SKM-1 treated with dmso at 0.1 percent for 144 hours (cell line): ENCODE results near the gene HDAC4.

Experiments
- DNase-seq: peaks from one replicate; lab custom pipeline; 2025; ENCODE audit not compliant: unreplicated experiment; lab: John Stamatoyannopoulos, UW

Gene HDAC4

DNA sequence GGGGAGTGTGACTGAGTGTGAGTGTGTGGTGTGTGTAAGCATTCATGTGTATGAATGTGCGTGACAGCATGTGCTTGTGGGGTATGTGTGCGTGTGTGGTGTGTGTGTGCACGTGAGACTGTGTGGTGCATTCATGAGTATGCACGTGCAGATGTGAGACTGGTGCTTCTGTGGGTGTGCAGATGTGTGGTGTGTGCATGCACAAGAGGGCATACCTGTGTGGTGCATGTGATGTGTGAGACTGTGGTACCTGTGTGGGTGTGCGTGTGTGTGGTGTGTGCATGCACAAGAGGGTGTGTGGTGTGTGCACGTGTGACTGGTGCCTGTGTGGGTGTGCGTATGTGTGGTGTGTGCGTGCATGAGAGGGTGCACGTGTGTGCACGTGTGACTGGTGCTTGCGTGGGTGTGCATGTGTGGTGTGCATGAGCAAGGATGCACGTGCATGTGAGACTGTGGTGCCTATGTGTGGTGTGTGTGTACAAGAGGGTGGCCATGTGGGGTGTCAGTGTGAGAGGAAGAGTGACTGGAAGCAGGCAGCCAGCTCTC is 339.6 kb downstream of the HDAC4 start:
- DNase-seq = no peak

DNA sequence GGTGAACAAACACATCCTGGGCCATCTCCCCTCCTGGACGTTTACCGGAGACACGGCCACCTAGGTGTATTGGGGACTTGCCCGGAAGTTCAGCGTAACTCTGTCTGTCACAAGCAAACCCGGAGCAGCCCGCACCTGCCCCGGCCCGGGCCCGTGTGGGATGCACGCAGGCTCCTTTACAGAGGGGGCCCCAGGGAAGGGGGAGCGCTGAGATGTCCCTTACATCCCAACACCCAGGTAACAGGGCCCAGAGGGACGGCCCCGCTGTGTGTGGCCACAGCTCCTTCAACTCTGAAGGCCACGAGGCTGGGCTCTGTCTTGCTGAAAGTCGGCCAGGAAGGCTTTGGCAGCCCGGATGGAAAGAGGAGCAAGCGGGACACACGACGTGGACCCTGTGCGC is 340.1 kb downstream of the HDAC4 start:
- no peak for DNase-seq

DNA sequence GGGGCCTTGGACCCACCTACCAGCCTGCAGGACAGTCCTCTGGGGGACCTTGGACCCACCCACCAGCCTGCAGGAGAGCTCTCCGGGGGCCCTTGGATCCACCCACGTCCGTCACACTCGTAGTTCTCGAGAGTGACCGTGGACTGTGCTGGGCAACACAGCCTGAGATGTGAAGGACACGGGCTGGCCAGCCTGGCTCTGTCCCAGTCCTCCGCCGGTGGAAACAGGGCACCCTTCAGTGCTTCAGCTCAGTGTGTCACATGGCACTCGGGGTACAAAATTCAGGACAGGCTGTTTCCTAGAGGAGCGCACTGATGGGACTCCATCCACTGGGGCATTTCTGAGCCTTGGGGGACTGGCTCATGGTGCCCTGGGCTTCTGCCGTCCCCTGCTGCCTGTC is 341.0 kb downstream of the HDAC4 start:
- no peak for DNase-seq

DNA sequence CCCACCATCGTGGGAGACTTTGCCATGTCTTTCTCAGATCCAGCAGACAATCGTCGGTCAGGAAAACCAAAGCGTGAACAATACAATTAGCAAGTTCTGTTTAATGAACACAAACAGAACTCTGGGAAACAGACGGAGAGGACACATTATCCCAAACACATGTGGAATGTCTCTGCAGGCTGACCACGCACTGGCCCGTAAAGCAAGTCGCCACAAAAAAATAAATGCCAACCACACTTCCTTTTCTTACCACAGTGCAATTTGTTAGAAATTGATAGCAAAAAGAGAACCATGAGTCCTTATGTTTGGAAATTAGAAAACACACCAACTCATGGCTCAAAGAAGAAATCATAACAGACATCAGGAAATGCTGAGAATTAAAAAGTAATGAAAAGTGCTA is 342.1 kb downstream of the HDAC4 start:
- DNase-seq = no peak

DNA sequence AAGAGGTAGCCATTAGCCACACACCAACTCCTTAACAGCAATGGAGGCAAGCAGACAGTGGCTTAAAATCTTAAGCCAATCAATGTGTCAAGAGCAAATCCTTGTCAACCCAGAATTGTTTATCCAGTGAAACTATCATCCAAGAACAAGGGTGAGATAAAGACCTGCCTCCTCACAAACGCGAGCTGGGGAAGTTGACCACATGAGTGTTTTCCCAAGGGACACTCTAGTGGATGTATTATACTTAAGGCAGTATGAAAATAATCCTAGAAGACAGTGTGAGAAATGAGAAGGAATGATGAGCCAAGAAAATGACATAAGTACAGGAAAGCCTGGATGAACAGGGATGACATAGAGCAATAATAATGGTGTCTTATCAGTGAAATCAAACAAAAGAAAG is 343.3 kb downstream of the HDAC4 start:
- no peak for DNase-seq

DNA sequence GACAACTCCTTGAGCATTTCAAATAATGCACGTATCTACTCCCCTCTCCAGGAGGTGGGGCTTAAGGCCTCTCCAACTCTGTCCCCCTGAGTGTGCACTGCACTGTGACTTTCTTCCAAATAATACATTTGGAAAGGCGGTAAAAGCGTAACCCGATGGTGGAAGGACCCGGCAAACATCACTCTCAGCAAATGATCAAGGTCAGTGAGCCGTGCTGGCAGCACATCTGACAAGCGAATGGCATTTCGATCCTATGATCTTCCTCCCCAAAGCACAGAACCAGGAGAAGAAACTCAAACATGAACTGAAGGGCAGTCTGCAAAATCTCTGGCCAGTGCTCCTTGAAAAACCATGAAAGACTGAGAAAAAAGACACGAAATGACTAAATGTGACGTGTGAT is 344.2 kb downstream of the HDAC4 start:
- DNase-seq = no peak

- DNase-seq = no peak
Observed at GRCh38 chr2:239055756-239056493, 344.9 kb downstream of the HDAC4 start.

DNA sequence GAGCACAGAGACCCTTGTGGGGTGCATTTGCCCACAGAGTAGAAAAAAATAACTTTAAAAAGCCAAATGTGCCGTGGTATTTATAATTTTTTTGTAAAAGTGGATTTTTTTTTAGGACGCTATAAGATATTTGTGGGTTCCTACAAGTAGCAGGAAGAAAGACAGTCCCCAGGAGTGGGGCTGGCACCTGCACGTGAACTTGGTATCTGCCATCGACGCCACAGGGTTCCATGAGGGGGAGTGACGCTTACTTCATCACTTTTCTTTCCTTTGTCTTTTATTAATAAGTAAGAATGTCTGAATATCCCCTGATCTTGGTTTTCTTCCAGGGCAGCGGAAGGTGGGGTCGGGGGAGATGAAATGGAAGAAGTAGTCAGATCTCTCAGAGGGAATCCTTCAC is 345.9 kb downstream of the HDAC4 start:
- DNase-seq = no peak

DNA sequence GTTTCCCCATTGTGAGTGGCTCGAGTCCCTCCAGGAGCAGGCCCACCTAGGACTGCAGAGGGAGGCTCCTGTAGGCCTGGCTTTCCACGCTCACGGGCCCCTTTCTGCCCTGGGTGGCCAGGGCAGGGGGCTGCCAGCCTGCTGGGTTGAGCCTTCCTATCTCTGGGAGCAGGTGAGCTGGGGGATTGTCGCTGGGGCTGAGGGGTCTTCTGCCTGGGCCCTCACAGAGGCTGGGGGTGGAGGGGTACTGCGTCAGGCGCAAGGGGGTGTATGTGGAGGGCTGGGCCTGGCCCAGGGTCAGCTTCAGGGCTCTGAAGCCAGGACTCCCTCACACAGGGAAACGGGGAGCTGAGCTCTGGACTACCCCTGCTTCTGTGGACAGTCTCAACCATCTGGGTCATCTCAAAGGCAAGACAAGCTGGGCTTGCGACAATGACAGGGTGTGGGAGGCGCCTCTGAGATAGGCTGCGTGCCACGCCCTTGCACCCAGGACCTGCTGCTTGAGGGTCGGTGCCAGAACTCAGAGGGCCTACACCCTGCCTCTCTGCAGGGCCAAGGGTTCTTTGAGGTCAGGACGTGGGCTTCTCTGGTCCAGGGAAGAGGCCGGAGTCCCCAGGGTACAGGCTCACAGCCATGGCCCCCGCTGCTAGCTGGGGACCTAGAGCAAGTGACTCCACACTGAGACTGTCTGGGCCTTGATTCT is 346.9 kb downstream of the HDAC4 start:
- no peak for DNase-seq

DNA sequence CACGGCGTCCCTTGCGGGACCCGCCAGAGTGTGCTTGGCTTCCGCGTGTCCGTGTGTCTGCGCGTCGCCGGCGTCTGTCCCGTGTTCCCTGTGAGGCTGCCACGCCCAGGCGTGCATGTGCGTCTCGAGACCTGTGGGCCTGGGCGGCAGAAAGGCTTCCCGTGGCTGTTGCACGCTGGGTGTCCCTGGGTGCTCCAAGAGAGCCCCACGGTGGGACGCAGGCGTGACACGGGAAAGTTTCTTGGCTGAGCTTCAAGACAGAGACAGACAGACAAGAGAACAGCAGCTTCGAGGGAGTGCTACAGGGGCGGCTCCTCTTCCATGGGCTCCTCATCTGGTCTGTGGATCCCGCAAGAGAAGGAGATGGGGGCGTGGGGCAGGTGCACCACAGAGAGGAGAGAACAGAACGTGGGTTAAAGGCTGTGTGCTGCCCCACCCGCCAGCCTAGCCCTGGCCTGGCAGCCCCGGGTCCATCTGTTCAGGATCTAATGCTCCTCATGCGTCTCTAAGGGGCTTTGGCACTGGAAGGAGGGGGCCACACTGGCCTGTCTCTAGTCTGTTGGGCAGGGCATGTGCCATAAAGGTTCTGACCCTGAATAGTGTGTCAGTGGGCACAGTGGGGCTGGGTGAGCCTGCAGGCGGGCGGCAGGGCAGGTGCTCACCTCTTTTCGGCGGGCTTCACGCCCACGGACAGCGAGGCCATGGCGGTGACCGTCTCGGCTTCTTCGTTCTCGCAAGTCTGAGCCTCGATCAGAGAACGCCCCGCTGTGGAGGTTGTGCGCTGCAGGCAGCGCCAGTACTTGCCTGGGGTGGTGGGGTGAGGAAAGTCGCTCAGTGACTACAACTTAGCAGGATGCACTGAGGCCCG is 347.8 kb downstream of the HDAC4 start:
- no peak for DNase-seq

DNA sequence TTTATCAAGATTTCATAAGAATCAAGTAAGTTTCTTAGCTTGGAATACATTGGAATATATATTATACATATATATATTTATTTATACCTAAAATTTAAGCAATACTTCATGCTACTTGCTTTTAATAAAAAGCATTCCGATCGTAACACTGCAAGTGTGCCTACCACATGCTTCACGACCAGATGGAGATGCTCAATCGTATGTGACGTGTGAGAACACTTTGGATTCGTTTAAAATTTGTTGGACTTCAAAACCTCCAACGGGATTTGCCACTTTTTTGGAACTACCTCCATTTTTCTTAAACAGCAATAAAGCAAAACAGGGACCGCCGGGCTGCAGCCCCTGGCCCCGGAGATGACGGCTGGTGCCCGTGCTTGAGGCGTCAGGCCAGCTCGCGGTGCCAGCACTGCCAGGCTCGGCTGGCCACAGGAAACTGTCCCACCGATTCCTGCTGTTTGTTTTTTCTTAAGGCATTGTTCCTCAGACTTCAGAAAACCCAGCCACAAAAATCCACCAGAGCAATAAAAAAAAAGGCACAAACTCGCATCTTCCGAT is 348.9 kb downstream of the HDAC4 start:
- DNase-seq = no peak

GRCh38 chr2:239050252-239050649 is 350.6 kb downstream of the HDAC4 start:
- no peak for DNase-seq

DNA sequence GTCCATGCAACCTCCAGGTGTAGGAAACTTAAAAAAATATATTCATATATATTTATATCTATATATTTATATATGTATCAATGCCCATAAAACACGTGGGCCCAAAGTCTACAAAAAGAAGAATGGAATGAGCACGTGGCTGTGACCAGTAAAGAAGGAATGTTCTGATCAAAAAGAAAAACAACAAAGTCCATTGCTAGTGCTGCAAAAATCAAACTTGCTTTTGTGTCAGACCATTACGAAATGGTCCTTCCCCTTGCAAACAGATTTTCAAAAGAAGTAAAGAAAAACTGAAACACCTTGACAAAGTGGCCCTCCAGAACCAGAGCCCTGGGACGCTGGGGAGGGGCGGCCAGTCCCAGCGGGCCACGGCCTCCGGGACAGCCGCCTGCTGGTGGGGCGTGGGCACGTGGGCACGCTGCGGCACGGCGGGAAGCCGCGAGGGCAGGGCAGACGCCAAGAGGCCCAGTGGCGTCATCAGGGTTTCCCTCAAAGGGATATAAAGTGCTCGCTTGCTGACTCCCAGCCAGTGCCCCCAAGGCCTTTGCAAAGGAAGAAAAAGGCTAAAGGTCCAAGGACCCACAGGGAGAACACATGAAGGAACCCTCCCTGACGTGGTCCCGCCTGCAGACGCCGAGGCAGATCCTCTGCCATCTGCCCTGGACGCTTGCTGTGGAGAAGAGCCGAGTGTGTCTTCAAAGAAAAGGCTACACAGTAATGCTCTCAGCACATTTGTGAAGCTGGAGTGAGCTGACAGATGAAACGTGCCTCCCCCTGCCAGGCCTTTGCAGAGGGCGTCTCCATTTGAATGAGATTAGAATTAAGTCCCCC is 351.2 kb downstream of the HDAC4 start:
- DNase-seq = no peak

DNA sequence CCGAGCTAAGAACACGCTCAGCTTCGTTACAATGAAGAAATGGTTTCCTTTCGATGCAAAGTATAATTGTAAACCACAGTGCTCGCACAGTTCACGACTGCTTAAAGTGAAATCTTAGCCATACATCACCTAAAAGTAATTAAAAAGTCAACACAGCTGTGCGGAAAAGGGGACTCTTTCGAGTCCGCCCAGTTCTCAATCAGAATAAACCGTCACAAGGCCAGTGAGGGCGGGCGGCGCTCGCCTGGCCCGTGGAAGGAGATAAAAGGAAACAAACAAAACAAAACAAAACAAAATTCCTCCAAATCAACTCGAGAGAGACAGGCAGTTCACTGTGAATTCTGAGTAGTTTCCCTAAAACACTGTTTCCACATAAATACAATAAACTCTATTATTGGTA is 352.1 kb downstream of the HDAC4 start:
- DNase-seq = no peak

DNA sequence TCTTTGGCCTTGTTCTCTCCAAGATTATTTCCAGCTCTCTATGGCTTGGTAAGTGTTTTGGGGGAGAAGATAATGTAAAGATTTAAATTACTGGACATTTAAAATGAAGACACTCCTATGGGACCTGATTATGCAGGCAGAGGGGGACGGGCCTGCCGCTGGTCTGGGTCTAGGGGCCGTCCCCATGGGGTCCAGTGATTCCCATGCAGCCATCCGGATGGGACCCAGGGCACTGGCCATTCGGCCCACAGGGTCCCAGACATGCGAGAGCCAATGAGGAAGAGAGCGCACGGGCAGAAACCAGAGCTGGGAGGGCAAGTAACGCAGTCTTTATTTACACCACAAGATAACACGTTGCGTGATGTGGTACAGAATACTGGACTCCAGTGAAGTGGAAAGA is 353.0 kb downstream of the HDAC4 start:
- DNase-seq = no peak

- DNase-seq = no peak
Observed at GRCh38 chr2:239047420-239047819, 353.4 kb downstream of the HDAC4 start.

GRCh38 chr2:239046822-239047221 is 354.0 kb downstream of the HDAC4 start:
- DNase-seq = no peak

DNA sequence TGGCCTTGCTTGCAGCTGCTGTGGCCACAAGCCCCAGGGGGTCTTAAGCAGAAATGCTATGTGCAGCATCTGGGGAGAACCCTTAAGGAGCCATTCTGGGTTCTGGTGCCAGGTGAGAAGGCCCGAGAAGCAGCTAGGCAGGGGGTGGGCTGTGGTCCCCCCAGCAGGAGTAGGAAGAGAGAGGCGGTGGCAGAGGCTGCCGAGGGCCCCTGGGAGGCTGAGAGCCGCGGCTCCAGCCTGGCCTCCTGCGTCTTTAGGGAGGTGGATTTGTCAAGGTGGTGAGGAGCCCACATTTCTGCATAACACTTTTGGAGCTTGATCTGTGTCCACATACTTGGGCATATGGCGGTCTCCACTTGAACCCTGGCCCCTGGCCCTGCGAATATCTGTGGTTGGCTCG is 356.5 kb downstream of the HDAC4 start:
- DNase-seq = no peak

- no peak for DNase-seq
Observed at GRCh38 chr2:239043326-239043725, 357.5 kb downstream of the HDAC4 start.

DNA sequence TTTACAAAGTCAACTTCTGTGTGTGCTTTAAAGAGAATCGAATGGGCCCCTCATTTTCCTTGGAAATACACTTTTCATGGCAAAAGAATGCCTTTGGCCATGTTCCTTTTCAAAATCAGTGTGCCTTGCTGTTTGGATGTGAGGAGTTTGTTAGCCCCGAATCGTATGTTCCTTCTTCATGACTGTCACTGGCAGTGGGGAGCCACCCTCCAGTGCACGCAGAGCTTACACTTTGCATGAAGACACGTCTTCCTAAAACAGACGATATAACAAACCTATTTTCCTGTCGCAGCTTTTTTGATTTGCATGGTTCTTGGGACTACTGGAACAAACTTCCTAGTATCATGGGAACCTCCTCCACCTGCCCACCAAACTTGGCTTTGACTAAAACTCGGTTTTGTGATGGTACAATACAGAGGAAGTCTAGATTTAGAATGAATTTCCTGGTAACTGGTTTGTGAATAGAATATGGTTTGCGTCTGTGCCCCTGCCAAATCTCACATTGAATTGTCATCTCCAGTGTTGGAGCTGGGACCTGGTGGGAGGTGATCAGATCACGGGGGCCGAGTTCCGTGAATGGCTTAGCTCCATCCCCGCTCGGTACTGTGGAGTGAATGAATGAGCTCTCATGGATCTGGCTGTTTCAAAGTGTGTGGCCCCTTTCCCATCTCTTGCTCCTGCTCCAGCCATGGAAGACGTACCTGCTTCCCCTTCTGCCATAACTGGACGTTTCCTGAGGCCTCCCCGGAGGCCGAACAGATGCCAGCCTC is 358.1 kb downstream of the HDAC4 start:
- no peak for DNase-seq
